ENCODE results near the gene MCUB.

- TF ChIP-seq CTCF (IDR thresholded peaks at IDR 0.05) (no peak), POLR2AphosphoS5 (IDR thresholded peaks at IDR 0.05) (no peak), POLR2A (IDR thresholded peaks at IDR 0.05) (no peak), EP300 (IDR thresholded peaks at IDR 0.05) (no peak)
Measured at GRCh38 chr4:109728385-109728784, 168.3 kb downstream of the MCUB start.
